Skeletal muscle cell (primary cell): ENCODE results near the gene PRDM12.

Experiments used
- DNase-seq: peaks from one replicate; pipeline ENCODE4 v3.0.0-alpha.2; 2010; ENCODE audit warnings: low read depth
- H3K4me3 ChIP-seq: 2 replicates; pipeline ENCODE4 v1.5.1; 2011; ENCODE audit warnings: low read depth, mild to moderate bottlenecking, control low read depth, low read length, moderate library complexity

PRDM12 gene

DNA sequence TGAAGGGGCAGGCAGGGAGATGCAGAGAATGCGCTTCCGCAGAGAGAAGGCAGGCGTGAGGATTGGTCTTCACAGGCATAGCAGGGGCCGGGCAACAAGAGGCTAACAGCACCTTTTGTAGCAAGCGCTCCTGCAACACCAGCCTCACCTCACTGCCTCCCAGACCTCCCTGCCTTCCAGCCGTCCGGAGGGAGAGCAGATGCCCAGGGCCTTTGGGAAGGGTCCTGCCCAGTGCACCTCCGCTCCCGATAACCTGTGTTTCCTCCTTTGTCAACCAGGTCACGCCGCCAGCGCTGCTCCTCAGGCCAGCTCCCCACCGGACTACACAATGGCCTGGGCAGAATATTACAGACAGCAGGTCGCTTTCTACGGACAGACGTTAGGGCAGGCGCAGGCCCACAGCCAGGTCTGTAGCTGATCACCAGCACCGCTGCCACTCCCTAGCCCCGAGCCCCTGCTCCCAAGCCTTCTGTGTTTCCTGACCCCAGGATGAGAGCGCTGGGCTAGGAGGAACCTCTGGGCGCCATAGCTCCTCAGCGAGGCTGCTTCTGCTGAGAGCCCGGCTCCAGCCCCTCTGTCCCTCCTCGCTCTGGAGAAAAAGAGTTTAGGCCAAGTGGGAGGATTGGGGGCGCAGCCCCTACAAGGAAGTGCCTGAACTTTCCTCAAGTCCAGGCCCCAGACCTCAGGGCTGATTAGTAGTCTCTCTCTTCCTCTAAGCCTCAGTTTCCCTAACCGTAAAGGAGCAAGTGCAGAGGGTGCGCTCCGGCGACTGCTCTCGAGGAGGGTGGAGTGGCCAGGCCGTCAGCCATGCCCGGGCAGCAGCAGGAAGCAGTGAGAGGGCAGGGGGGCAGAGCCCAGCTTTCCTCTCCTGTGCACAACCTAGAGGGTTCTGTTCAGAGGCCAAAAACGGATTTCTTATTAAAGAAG is 28.4 kb upstream of the PRDM12 start:
- DNase-seq: no peak
- H3K4me3 ChIP-seq: no peak overlapping the region

DNA sequence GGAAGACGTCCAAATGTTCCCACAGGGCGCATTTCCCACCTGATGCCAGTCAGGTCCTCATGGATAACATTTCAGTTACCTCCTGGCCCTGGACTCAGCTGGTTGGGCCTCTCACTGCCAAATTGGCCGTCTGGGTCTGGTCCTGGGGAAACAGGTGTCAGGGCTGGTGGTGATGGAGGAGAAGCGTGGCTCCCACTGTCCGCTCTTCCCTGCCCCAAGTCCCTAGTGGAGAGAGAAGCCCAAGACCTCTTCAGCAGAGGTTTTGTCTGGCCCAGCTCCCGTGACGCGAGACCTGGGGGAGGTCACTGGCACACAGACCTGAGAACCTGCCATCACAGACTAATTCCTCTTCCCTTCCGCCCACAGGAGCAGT is 27.8 kb upstream of the PRDM12 start:
- H3K4me3 ChIP-seq: no peak overlapping the region
- DNase-seq: no peak

DNA sequence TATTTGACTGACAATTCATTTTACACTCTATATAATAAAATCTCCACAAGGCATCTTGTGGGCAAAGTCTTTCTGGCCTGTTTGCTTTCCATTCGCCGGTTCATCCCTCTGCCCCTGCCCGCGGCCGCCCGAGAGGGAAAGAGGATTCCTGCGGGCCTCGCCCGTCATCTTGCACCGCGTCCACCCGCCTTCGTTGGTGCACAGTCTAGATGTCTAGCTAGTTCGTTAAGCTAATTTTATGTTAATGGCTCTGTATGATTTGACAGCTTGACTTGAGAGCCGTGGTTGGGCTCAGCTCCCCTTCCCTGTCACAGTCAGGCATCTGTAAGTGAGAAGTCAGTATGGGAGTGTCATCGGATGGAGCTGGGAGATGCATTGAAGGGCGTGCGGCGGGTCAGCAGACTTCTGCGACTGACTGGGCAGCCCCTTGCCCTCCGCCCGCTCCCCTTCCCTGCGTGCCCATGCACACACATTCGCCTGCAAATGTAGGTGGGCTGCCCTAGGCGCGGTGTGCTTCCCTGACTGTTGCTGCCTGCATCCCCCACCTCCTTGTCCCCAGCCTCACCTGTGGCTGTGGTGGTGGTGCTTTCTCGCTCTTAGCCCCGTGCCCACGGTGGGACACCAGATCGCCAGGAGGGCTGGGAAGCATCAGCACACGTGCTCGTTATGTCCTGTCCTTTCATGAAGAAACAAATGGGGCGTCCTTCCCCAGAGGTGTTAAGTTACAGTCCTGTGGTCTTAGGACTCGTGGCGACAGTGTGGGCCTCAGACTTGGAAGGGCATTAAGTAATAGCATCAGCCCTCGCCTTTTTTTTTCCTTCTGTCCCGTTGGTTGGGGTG is 25.9 kb upstream of the PRDM12 start:
- DNase-seq: no peak

DNA sequence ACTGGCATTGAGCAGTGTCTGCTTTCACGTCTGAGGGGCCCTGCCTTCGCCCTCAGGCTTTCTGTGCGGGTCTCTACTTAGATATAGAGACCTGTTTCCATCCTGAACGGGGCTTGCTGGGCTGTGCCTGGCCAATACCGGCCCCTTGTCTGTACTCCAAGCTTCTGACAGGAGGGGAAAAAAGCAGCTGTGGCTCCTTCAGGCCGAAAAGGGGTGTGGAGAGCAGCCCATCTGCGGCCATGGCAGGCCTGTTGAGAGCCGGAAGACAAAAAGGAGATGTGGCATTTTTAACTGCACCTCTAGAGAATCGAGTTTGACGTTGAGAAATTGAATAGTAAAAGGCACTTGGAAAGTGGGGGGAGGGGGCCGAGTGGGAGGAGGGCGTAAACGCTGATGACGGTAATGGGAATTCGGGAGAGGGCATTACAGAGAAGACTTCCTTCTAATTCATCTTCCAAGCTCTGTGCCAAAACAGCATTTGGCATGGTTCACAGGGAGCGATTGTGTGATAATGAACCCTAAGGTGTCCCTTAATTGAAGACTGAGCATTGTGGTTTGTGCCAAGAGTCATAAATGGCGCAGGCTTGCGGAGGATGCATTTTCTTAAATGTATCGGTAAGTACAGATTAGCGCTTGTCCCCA is 25.1 kb upstream of the PRDM12 start:
- no peak for DNase-seq

More for the DNA sequence above, 25.9 kb upstream of the PRDM12 start:
- no peak overlapping the region for H3K4me3 ChIP-seq

DNA sequence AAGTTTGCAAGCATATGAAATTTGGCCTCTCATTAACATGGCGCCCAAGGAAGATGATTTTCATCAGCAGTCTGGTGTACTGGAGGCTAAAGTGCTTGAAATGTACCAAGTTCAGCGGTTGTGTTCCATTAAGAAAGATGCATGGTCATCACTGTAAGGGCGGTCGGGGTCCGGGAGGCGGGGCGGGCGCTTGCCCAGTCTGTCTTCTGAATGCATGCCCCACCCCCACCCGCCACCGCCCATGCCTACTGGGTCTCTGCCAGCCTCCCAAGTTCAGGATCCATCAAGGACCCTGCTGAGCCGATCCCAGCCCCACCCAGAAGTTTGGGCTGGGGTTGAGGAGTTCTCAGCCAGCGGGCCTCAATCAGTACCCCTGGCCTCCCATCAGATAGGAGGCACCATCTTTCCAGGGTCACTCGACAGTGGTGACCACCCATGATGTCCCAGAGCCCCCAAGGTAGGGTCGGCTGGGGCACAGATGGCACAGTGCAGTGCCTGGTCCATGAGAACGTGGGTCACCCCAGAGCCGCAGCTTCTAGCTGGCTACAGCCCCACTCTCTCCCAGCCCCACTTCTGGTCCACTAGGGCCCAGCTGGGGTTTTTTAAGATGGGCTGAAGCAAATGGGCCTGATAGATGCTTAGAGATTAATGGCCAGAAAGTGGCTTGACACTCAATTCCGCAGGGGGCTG is 24.4 kb upstream of the PRDM12 start:
- no peak overlapping the region for H3K4me3 ChIP-seq
- no peak for DNase-seq

More for the DNA sequence above, 25.1 kb upstream of the PRDM12 start:
- H3K4me3 ChIP-seq: no peak overlapping the region

DNA sequence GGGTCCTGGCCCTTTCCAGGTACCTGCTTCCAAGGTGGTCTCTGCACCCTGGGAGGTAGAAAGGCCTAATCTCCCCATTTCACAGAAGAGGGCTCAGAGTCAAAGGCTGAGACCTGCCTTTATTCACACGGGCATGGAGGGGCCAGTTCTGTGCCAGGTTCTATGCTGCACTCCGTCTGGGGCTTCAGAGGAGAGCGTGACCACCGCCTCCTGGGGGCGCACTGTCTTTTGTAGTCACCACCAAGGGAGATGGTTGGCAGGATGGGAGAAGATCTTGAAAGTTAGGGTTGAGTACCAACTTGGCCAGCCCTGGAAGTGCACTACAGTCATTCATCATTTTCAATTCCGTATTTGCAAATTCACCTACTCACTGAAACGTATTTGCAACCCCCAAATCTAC is 23.7 kb upstream of the PRDM12 start:
- H3K4me3 ChIP-seq: no peak overlapping the region
- no peak for DNase-seq

DNA sequence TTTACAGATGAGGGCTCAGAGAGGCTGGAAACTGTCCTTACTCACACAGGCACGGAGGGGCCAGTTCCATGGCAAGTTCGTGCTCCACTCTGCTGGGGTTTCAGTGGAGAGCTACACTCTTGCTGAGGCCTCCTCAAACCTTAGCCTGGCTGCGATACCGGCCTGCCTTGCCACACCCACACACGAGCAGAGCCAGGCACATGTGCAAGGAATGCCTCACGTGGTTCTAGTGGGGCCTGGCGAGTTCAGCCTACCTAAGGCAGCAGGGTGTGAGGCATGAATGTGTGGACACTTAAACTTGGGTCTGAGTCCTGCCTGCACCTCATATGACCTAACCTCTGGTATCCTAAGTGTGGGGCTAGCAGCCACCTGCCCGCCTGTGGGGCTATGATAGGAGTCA is 21.5 kb upstream of the PRDM12 start:
- H3K4me3 ChIP-seq: no peak overlapping the region
- no peak for DNase-seq

DNA sequence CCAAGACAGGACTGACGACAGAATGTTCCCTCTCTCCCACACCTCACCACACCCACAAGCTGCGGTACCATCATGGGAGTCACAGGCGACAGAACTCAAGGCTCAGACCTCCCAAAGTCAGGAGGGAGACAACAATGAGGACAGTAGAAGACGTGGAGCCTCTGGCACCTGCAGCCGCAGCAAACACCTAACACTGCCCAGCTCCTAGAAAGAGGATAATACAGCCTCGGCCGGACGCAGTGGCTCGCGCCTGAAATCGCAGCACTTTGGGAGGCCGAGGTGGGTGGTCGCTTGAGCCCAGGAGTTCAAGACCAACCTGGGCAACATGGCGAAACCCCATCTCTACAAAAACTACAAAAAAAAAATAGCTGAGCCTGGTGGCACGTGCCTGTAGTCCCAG is 13.2 kb upstream of the PRDM12 start:
- DNase-seq: no peak
- no peak overlapping the region for H3K4me3 ChIP-seq

DNA sequence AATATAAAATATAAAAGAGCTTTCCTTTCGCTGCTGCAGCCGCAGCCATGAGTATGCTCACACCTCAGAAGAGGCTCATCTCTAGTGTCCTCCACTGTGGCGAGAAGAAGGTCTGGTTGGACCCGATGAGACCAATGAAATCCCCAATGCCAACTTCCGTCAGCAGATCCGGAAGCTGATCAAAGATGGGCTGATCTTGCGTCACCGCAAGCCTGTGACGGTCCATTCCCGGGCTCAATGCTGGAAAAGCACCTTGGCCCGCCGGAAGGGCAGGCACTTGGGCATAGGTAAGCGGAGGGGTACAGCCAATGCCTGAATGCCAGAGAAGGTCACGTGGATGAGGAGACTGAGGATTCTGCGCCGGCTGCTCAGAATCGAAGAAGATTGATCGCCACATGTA is 12.6 kb upstream of the PRDM12 start:
- no peak for DNase-seq
- no peak overlapping the region for H3K4me3 ChIP-seq

DNA sequence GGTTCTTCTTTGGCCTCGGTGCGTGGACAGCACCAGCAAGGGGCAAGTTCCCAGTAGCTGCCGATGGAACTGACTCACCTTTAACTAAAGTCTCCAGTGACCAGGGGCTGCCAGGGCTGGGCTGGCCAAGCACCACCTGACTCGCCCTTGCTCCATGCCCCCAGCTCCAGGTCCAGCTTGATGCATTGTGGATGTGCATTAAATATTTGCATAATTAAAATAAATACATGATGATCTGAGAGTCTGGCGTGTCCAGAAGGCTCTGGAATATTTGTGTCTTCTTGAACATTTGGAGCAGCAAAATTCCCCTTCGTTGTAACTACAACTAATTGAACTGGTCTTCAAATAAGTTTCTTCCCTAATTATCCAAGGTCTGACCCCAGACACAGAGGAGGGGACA is 9.5 kb upstream of the PRDM12 start:
- DNase-seq: no peak
- no peak overlapping the region for H3K4me3 ChIP-seq

DNA sequence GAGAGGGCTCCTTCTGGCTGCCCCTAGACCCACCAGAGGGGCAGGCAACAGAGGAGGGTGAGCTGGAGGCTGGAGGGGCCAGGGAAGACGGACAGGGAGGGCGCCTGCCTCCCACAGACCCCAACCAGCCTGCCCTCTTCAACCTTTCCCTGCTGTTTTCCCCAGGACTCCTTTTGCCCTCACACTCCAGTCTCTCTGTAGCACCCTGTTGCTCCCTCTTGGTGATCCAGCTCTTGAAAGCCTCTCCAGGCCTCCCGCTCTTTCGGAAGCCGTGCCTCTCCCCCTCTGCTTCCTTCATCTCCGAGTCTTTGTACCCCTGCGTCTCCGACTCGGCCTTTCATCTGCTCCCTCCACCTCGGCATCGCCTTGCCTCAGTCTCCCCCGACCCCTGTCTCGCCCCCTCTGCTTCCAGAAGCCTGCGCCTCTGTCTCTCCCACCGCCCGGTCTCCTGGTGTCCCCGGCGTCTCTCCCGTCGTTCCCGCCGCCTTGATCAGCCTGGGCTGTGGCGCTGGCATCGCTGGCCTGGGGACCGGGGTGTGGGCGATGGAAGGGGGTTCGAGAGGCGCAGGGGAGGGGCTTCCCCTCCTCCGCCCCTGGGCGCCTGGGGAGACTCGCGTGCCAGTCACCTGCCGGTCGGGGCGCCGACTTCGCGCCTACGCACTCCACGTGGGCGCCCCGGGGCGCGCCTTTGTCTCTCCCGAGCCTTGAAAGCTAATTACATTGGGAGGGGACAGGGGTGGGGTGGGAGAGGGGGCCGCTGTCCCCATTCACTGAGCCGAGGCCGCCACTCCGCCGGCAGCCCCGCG is 5.3 kb upstream of the PRDM12 start:
- no peak overlapping the region for H3K4me3 ChIP-seq
- DNase-seq: no peak

DNA sequence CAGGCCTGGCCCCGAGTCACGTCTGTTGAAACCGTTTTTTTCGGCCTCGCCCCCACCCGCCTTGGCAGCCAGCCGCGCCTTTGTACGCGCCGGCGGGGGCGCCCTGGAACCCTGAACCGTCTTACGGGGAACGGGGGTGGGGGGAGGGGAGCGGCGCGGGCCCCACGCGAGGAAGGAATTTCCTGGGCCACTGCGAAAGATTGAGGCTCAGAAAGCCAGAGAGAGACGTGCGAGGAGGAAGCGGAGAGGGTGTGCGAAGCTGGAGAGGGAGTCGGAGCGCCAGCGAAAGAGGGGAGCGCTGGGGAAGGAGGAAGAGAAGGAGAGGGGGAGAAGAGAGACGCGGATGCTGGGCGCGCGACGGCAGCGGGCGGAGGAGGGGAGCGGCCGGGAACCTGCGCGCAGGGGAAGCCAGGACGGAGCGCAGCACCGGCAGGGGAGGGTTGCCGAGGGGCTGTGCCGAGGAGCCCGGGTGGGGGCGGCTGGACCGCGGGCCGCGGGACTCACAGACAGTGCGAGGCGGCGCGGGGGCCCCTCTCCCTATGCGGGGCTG is 4.6 kb upstream of the PRDM12 start:
- H3K4me3 ChIP-seq: no peak overlapping the region
- DNase-seq: no peak

DNA sequence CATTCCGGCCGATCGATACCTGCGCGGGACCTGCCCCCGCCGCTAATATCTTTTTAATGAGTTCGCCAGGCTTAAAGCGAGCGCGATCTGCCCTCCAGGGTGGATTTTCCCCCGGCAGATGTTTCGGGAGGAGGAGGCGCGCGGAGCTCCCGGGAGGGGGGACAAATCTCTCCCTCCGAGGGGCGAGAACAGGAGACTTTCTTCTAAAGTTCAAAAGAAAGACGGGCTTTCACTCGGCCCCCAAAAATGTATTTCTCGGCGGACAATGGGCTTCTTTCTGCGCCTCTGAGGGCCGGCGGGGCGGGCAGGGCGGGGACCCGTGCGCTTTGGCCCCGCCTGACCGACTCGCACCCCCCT is 4.1 kb upstream of the PRDM12 start:
- no peak for DNase-seq
- H3K4me3 ChIP-seq: no peak overlapping the region

DNA sequence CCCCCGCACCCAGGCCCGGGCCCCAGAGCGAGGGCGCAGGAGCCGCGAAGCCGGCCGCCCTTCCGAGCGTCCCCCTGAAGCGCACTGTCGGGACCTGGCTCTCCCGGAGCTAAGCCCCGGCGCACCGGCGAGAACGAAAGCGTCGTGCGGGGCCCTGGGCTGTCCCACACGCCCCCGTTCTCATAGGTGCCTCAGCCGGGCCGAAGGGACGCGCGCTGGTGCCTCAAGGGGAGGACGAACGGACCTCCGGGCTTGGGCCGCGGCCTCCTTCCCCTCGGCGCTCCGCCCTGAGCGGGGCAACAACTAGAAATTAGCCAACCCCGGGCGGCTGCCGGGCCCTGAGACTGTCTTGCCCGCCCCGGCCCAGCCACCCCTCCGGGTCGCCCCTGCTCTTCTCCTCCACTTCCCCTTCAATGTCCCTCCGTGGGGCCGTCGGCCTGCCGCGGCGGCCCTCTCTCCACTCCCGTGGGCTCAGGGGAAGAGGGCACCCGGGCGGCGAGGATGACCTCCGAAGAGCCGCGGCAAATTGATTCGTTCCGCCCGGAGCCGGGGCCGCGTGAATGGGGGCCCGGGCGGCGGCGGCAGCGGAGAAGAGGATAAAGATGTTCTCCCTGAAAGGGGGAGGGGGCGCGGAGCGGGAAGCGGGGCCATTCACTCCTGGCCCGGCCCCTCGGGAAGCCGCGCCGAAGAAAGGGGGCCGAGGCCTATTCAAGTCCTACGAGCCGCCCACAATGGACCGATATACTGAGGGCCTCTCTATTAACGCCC is 3.5 kb upstream of the PRDM12 start:
- H3K4me3 ChIP-seq: peak overlapping the region; percentile 15
- no peak for DNase-seq

DNA sequence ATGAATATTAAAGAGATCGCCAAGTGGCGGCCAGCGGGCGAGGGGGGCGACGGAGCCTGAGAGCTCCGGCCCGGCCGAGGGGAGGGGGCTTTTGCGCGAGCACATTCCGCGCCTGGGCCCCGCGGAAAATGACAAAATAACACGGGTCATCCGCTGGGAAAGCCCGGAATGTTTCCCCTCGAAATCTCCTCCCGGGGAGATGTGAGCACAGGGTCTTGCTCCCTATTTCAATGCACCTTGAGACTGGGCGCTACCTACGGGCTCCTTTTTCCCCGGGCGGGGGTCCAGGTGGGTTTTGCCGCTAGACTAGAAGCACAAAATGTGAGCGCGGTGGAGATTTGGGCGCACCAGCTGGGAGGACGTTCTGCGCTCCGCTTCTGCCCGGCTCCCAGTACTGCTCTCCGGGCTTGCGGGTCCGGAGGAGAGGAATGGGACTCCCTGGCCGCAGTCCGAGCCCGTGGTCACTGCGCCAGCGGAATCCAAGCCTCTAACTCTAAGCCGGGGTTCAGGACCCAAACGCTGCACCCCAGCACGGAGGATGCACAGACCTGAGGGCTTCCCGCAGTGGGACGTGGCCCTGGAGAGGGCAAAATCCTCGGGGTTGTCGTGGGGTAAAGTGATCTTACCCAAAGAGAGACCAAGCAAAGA is 2.8 kb upstream of the PRDM12 start:
- H3K4me3 ChIP-seq: no peak overlapping the region
- DNase-seq: no peak

DNA sequence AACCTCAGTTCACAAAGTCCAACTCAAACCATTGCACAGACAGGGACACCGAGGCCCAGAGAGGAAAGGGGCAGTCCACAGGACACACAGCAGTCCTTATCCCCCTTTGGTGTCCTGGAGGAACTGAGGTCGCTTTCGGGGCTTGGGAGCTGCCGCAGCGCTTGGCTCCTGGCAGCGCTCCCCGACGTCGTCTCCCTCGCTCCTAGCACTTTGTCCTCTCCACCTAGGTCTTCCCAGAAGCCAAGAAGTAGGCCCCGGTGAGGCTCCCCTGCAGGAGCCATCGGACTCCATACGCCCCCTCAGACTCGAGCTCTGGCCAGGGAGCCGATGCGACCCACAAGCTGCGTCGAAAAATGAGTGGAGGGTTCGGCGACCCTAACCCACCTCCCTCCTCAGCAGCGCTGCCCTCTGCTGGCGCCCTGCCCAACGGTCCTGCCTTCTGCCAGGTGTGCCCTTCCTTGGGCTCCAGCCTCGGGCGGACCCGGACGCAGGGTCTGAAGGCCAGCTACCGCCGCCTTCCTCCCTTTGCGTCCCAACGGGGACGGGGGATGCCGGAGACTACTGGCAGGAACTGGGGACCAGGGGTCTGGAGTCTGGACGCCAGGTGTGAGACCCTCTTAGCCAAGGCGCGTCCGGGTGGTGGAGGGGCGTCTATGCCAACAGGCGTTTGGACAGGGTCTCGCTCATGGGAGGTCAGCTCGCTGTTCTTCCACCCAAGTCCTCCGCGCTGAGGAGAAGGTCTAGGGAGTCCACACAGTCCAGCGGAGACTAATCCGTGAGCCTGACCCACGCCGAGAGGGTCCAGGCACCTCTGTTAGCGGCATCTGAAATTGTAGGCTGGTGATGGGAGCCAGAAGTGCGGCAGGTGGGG is 2.1 kb upstream of the PRDM12 start:
- no peak overlapping the region for H3K4me3 ChIP-seq
- no peak for DNase-seq

DNA sequence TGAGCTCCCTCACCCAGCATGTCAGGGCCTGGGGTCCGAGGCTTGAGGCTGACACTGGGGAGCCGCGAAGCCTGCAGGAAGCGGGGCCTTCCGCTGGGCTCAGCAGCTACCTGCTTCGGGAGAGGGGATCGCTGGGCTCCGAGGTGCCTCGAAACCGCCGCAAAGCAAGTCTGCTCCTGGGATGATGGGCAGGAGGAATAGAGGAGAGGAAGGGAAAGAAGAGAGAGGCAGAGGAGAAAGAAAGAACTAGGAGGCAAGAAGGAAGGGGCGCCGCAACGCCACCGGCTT is 1.5 kb upstream of the PRDM12 start:
- no peak overlapping the region for H3K4me3 ChIP-seq
- no peak for DNase-seq
